H1 (cell line): ENCODE measurements around the gene DNAI1. TPM values are rescaled to one million over a fixed set of nuclear protein-coding genes. Genes with fewer than 3 reads are reported as not detected.

Experiments used
- EGR1 ChIP-seq: IDR thresholded peaks from 2 replicates; pipeline ENCODE4 v1.6.1; 2011; ENCODE audit warnings: low read depth, low read length, borderline replicate concordance
- GABPA ChIP-seq: IDR thresholded peaks from 2 replicates; pipeline ENCODE4 v1.6.1; 2011; ENCODE audit warnings: mild to moderate bottlenecking, low read length, moderate library complexity, borderline replicate concordance; ENCODE audit not compliant: insufficient read depth
- RXRA ChIP-seq: IDR thresholded peaks from 2 replicates; pipeline ENCODE4 v1.6.1; 2011; ENCODE audit warnings: low read depth, mild to moderate bottlenecking, low read length, moderate library complexity; ENCODE audit not compliant: insufficient read depth
- polyA plus RNA-seq, 7 experiments: library from polyadenylated mRNA; depleted of rRNA in 3 of 7; stranded (reverse) in 5 of 7; unstranded in 2 of 7; fragments of >200 nt in 5 of 7; fragments of 200-250 nt in 2 of 7; gene quantifications; 1 replicate in 5 of 7; 2 replicates in 1 of 7; 4 replicates in 1 of 7; pipeline versions ENCODE4 v1.2.1 to v1.2.3, GENCODE V29; 2011 to 2013; ENCODE audit warnings: missing spikeins in 2 of 7, mixed read lengths in 2 of 7
- total RNA-seq: library from RNA; stranded (reverse); fragmentation: NEBNext Ultra II Directional; extraction: Animal tissue kit (Norgen Biotek cat#: 25700); gene quantifications from 2 replicates; pipeline ENCODE4 v1.2.1, GENCODE V29; 2021

DNAI1 gene
- total and polyA plus RNA-seq, 2 of the 8 experiments (the other 6 are each of a cell fraction or from before 2014, with no cell fraction given) = 0.37 to 0.54 TPM

GRCh38 chr9:34484678-34485077, 26.1 kb downstream of the DNAI1 start (continued):
- no peak for TF ChIP-seq EGR1
- TF ChIP-seq GABPA = no peak
- TF ChIP-seq RXRA = no peak
